Activated CD4-positive, alpha-beta T cell treated with anti-CD3 and anti-CD28 coated beads for 48 hours (primary cell): ENCODE results near the gene ECE1.
A peak's percentile ranks its signal among the peaks of the same experiment; 100 is the strongest.
"Not testable (repeated sequence)": the region's sequence is repeated elsewhere in the genome, so short reads cannot be mapped to it uniquely, and the experiment has no call there.

Experiments
- DNase-seq: peaks from one replicate; pipeline ENCODE4 v3.0.0-alpha.2; 2020

The ECE1 gene

DNA sequence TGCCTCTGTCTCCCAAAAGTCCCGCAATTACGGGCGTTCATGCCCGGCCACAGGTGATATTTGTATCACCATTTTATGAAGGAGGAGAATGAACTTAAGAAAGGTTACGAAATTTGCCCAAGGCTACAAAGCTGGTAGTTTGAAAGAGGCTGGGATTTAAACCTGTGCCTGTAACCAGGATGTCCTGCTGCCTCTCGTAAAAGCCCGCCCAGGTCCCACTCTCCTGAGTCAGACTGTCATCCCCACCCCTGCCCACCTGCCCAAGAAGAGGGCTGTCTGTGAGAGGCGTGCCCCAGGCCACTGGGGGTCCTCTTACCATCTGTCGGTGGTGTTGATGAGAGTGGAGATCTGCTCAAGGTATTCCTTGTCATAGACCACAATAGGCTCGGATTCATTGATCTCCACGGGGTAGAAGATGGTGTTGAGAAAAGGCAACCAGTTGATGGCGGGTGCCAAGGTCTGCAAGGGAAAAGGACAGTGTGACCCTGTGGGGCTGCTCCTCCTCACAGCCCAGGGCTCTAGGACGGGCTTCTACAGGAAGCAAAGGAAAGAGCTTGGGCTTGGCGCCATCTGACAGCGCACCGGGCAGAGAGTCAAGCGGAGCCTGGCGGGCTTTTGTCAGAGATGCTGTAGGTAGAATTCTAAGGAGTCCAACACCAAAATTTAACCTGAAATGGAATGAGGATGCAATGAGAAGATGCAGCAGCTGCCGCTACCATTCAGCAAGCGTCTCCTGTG, 43.2 kb downstream of the ECE1 start:
- DNase-seq: no peak

DNA sequence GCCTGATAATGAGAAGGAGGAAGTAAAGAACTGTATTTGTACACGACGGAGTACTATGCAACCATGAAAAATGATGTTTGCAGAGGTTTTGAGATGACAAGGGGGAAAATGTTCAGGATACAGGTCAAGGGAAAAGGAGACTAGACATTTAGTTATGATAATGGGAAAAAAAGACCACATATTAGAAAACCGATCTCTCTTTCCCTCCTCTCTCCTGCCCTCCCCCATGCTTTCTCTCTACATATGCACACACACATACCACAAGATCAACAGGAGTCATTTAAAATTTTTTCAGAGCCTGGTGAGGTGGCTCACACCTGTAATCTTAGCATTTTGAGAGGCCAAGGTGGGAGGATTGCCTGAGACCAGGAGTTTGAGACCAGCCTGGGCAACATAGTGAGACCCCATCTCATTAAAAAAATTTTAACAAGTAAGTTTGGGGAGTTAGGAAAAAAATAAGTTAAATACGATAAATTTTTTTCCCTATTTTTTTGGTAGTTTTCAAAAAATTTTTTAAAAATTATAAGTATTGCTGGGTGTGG, 44.5 kb downstream of the ECE1 start:
- DNase-seq: no peak

- peak; percentile 34 for DNase-seq
Observed at GRCh38 chr1:21244986-21245687, 45.1 kb downstream of the ECE1 start.

- DNase-seq: no peak
Observed at GRCh38 chr1:21244154-21244553, 46.1 kb downstream of the ECE1 start.

GRCh38 chr1:21242846-21243245, 47.4 kb downstream of the ECE1 start:
- no peak for DNase-seq

DNA sequence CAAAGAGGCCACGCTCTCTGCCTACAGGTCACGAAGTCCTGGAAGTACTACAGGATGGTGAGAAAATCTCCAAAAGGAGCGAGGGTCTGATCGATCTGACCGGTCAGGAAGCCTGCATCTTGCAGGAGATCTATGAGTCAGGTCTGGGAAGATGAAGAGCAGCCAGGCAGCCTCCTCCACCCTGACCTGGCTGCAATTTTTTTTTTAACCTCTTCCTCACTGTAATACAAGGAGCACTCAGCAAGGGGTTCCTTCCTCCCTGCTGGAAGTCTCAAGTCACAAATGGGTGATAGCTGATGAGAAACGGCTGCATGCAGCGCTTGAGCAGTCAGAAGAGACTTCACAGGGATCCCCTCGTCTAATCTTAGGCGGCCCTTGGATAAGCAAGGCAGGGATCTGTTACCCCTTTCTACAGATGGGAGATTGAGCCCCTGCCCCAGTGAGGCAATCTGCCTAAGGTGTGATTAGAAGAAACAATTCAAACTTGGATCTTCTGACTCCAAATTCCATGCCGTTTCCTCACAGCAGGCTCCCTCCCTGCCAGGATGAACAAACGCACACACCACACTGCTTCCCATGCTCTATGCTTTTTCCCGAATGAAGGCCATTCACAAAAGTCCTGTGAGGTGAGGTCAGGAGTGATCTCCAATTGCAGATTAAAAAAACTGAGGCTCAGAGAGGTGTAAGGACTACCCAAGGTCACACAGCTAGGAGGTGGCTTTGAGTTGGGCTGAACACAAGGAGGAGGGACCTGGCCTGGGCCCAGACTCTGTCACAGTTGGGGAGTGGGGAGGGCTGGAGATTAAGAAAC, 48.3 kb downstream of the ECE1 start:
- no peak for DNase-seq

DNA sequence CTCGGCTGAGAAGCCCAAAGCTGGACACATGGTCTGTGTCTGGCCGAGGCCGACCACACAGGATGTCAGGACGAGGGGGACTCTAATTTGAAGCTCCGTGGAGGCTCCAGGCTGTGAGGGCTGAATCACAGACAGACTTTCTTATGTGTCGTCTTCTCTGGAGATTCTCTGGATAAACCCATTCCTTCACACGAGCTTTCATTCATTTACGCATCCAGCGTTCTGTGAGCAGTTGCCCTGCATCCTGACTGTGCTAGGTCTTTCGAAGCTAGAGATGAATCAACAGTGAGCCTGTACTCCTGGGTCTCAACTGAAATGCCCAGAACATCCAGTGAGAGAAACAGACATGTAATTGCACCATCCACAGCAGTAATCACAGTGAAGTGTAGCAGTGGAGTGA, 49.6 kb downstream of the ECE1 start:
- DNase-seq: no peak

DNA sequence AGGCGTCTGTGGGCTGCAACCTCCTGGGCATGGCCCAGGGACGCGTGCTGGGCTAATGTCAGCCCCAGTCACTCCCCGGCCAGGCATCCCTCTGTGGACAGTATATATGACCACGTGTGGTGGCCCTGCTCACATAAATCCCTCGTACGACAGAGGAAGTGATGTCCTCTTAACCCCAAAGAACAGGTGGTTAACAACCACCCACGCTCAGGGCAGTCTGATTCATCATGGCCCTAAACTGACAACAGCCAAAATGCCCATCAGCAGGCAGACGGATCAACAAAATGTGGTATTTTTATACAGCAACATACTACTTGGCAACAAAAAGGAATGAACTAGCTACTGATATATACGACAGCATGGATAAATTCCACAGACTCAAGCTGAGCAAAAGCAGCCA, 51.0 kb downstream of the ECE1 start:
- no peak for DNase-seq

GRCh38 chr1:21238141-21238800, 52.0 kb downstream of the ECE1 start:
- no peak for DNase-seq

GRCh38 chr1:21237446-21238088, 52.7 kb downstream of the ECE1 start:
- DNase-seq: no peak

DNA sequence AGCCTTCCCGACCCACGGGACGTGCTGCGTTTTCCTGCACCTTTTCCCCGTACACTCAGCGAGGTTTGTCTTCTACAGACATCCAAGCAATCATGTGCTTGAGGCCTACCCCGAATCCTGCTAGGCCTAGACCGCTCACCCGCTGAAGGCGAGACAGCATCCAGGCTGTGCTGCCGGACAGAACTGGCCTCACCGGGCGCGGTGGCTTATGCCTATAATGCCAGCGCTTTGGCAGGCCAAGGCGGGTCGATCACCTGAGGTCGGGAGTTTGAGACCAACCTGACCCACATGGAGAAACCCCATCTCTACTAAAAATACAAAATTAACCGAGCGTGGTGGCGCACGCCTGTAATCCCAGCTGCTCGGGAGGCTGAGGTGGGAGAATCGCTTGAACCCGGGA, 54.1 kb downstream of the ECE1 start:
- no peak for DNase-seq

GRCh38 chr1:21234779-21235178, 55.5 kb downstream of the ECE1 start:
- DNase-seq: no peak

- no peak for DNase-seq
Observed at GRCh38 chr1:21233490-21233889, 56.8 kb downstream of the ECE1 start.

DNA sequence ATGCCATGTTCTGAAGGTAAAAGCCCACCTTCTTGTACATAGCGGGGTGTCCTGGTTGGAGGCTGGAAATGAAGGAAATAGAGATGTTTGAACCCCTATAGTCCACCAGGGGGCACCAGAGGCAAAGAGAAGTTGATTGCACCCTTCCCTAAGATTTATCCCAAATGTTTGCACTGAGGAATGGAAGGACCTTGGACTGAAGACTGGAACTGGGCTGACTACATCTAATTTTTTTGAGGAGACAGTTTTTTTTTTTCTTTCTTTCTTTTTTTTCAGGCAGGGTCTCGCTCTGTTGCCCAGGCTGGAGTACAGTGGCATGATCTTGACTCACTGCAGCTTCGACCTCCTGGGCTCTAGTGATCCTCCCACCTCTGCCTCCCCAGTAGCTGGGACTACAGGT, 58.2 kb downstream of the ECE1 start:
- DNase-seq: peak; percentile 34

DNA sequence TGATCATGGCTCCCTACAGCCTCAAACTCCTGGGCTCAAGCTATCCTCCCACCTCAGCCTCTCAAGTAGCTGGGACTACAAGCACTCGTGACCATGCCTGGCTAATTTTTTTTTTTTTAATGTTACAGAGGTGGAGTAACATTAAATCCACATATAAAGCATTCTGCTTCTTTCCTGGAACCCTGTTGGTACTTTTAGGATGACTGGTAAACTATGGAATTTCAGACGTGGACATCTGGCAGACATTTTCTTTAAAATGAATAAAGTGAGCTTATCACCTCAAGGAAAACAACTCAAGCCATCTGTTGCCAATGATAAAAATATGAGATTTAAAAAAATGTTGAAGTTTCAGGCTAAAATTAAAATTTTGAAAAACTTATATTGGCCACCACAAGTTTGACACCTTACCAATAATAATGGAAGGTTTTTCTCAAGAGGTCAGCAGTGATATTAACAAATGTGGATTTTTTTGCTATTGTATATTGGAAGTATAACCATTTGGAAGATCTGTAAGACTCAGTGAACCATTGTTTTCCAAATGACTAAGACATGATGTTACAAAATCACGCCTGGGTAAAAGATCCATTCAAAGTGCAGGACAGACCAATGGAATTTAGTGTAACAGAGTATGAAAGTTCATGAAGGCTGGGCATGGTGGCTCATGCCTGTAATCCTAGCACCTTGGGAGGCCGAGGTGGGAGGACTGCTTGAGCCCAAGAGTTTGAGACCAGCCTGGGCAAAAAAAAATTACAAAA, 60.8 kb downstream of the ECE1 start:
- no peak for DNase-seq

DNA sequence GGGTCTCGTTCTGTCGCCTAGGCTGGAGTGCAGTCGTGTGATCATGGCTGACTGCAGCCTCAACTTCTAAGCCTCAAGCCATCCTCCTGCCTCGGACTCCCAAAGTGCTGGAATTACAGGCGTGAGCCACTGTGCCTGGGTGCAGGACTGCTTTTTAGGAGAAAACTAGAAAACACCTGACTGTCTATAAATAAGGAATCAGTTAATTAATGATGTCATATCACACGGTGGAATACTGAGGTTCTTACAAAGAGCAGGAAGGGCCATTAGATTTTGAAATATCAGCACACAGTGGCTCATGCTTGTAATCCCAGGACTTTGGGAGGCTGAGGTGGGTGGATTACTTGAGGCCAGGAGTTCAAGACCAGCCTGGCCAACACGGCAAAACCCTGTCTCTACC, 62.0 kb downstream of the ECE1 start:
- not testable (repeated sequence) for DNase-seq

GRCh38 chr1:21225065-21225464, 65.2 kb downstream of the ECE1 start:
- no peak for DNase-seq

DNA sequence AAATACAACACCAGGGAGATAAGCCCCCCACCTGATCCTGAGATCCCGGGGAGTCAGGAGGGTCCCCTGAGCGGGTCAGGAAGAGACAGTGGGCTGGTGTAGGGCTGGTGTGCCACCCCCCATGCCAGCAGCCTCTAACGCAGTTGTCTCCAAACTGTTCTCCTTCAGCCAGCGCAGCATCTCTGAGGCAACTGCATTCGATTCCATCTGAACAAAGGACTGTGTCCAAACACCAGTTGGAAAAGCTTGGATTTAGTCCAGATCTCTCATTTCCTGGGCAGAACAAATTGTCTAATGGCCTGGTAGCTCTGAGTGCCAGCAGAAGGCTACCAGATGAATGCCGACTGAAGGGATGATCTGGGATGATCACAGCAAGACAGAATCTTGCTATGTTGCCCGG, 69.4 kb downstream of the ECE1 start:
- no peak for DNase-seq

DNA sequence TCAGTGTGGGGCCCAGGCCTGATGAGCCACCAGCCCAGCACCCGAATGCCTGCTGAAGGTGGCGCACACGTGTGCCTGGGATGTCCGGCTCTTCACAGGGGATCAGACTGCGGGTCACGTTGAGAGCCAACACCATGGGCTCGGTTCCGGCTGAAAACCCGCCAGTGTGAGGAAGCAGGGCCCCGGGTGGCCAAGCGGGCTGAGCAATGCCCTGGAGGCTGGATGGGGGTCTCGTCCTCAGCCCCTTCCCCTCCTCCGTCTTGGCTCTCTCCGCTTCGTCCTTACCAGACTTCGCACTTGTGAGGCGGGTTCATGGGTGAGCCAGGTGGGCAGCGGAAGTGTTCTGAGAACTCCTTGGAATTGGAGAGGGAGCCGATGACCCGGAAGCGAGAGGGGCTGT, 70.6 kb downstream of the ECE1 start:
- no peak for DNase-seq

- DNase-seq: peak; percentile 73
Observed at GRCh38 chr1:21217812-21218596, 72.3 kb downstream of the ECE1 start.
